DMS153 treated with DMSO at 0.1 percent for 48 hours (cell line): Measurements from ENCODE around the gene DGLUCY.
"Not testable (repeated sequence)": the region's sequence is repeated elsewhere in the genome, so short reads cannot be mapped to it uniquely, and the experiment has no call there.

Experiments
- DNase-seq: peaks from one replicate; lab custom pipeline; 2025; ENCODE audit not compliant: unreplicated experiment; lab: John Stamatoyannopoulos, UW

Gene DGLUCY

GRCh38 chr14:91204657-91205056 is 90.8 kb downstream of the DGLUCY start:
- DNase-seq, result no peak

- DNase-seq, result no peak
These were observed 91.6 kb downstream of the DGLUCY start for GRCh38 chr14:91205459-91205858.

GRCh38 chr14:91207008-91207407 is 93.1 kb downstream of the DGLUCY start:
- no peak for DNase-seq

GRCh38 chr14:91211017-91211416 is 97.1 kb downstream of the DGLUCY start:
- no peak for DNase-seq

GRCh38 chr14:91214306-91214705 is 100.4 kb downstream of the DGLUCY start:
- no peak for DNase-seq

- DNase-seq, result no peak
These were observed 101.5 kb downstream of the DGLUCY start for GRCh38 chr14:91215381-91215780.

GRCh38 chr14:91216731-91217226 is 102.9 kb downstream of the DGLUCY start:
- DNase-seq, result no peak

- no peak for DNase-seq
These were observed 104.1 kb downstream of the DGLUCY start for GRCh38 chr14:91218014-91218413.

- DNase-seq, result no peak
These were observed 105.9 kb downstream of the DGLUCY start for GRCh38 chr14:91219517-91220389.

GRCh38 chr14:91220581-91221000 is 106.7 kb downstream of the DGLUCY start:
- DNase-seq, result no peak

GRCh38 chr14:91221270-91221669 is 107.4 kb downstream of the DGLUCY start:
- no peak for DNase-seq

GRCh38 chr14:91223028-91223783 is 109.3 kb downstream of the DGLUCY start:
- no peak for DNase-seq

- no peak for DNase-seq
These were observed 111.2 kb downstream of the DGLUCY start for GRCh38 chr14:91225025-91225424.

GRCh38 chr14:91226360-91226759 is 112.5 kb downstream of the DGLUCY start:
- not testable (repeated sequence) for DNase-seq

- DNase-seq, result no peak
These were observed 113.3 kb downstream of the DGLUCY start for GRCh38 chr14:91227183-91227628.

- no peak for DNase-seq
These were observed 114.5 kb downstream of the DGLUCY start for GRCh38 chr14:91228112-91229004.

GRCh38 chr14:91229005-91229382 is 115.1 kb downstream of the DGLUCY start:
- no peak for DNase-seq

GRCh38 chr14:91229743-91230200 is 115.9 kb downstream of the DGLUCY start:
- DNase-seq, result no peak

GRCh38 chr14:91230397-91231035 is 116.6 kb downstream of the DGLUCY start:
- no peak for DNase-seq

GRCh38 chr14:91231446-91231845 is 117.6 kb downstream of the DGLUCY start:
- no peak for DNase-seq
